CD1c-positive myeloid dendritic cell (primary cell): ENCODE measurements around the gene NXPH4.
A peak's percentile ranks its signal among the peaks of the same experiment; 100 is the strongest.

Experiments used
- DNase-seq: peaks from one replicate; pipeline ENCODE4 v3.0.0-alpha.2; 2016; ENCODE audit errors: extremely low spot score

NXPH4 gene

DNA sequence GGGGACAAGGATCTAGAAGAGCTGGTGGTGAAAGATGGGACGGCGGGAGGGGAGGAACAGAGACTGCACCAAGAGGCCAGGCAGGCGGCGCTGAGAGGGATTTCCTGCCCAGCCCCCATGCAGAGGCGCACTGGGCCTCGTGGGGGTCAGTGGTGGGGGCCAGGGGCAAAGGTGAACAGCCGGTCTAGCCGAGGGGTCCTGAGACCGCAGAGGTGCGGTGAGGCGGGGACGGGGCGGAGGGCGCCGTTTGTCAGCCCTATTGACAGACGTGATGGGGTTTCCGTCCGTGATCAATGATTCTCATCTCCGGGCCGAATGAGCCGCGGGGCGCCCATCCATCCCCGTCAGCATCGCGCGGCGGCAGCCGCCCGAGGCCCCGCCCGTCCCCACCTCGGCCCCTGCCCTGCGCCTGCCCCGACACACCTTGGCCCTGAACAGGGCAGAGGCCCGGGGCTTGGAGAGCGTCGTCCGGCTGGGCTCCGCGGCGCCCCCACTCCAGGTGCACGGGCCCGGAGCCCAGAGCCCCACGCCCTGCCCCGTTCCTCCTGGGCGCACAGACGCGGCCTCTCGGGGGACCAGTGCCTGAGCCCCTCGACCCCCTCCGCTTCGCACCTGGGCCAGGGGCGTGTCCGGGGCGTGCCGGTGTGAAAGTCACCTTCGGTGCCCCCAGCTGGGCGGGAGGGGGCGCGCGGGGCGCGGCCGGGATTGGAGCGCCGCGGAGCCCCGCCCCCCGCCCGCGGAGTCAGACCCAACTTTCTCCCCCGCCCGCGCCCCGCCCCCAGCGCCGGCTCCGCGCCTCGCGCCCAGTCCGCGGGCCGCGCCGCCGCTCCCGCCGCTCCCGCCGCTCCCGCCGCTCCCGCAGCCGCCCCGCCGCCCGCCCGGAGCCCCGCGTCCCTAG, at the start of gene NXPH4:
TSS of gene NXPH4 (plus strand) at position 781 of the 898 bp plus-strand sequence. CDS start 176 bp downstream, outside the sequence.
- no peak for DNase-seq

DNA sequence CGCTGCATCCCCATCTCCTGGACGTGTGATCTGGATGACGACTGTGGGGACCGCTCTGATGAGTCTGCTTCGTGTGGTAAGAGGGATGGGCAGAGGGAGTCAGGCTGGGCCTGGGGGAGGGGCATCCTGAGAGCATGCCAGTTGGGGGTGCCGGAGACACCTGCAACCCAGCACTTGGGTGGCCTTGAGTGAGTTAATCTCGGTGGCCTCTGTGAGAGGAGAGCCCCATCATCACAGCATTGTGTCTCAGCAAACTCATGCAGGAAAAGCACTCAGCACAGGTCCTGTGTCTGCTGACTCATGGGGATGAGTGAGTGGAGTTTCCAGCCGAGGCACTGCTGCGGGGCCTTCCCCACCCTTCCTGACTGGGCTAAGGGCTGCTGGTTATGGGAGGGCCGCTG, 49.6 kb upstream of the NXPH4 start:
- no peak for DNase-seq

DNA sequence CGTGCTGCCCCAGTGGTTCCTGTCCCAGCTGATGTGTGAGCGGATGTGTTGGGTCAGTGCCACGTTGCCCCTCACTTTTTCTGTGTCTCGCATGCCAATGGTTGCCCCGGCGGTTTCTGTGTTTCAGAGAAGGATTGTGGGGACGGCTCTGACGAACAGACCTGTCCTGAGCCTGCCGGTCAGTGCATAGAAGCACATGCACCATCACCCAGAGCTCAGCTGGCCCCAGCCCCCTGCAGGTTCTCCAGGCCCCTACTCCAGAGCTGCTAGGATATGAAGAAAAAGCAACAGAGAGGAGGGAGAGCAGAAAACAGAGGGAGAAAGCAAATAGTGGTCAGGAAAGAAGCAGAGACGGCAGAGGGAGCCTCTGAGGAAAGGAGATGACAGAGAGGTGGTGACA, 48.5 kb upstream of the NXPH4 start:
- no peak for DNase-seq

DNA sequence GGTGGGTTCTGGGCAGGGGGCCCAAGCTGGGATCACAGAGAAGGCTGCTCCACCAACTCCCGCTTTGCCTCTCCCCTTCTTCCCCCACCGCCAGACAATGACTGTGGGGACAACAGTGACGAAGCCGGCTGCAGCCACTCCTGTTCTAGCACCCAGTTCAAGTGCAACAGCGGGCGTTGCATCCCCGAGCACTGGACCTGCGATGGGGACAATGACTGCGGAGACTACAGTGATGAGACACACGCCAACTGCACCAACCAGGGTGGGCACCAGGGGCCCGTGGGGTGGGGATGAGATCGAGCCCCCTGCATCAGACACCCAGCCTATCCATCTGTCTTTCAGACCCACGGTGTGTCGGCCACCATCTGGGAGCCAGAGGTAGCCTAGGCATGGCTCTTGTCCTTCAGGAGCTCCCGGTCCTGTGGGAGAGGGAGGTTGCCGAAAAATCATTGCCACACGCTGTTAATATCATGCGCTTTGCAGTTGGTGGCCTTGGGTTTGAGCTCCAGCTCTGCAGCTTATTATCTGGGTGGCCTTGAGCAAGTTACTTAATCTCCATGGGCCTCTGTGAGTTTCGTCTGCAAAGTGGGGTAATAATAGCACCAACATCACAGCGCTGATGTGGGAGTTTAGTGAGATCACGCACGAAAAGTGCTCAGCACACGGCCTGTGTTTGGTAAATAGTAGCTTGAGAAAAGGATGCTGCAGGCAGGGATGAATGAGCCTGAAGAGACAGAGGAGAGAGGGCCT, 47.4 kb upstream of the NXPH4 start:
- no peak for DNase-seq

DNA sequence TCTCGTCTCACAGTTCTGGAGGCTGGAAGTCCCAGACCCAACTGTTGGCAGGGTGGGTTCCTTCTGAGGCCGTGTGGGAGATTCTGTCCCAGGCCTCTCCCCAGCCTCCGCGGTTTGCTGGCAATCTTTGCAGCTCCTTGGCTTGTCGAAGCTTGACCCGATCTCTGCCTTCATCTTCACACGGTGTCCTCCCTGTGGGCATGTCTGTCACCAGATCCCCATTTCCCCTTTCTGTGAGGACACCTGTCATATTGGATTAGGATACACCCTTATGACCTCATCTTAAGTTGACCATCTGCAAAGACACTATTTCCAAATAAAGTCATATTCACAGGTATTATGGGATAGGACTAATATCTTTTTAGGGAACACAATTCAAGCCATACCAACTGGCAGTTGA, 46.6 kb upstream of the NXPH4 start:
- no peak for DNase-seq

DNA sequence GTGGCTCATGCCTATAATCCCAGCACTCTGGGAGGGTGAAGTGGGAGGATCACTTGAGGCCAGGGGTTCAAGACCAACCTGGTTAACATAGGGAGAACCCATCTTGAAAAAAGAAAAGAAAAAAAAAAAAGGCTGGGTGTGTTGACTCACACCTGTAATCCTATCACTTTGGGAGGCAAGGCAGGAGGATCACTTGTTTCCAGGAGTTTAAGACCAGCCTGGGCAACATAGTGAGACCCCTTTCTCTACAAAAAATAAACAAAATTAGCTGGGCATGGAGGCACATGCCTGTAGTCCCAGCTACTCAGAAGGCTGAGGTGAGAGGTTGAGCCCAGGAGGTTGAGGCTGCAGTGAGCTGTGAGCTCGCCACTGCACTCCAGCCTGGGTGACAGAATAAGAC, 46.2 kb upstream of the NXPH4 start:
- DNase-seq, result no peak

DNA sequence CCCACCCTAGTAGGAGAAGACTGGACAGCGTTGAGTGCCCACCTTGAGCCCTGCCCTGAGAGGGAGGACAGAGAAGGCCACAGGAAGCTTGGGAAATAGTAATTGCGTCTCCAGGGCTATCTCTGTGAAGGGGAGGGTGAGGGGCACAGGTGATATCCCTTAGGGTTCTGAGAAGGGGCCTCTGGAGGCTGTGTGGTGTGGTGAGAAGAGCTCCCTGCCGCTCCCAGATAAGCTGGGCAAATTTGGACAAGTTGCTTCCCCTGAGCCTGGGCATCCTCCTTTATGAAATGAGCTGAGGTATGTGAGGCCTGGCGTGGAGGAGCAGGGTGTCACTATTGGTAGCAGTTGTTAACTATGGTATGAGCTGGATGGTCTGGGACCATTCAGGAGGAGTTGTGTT, 45.7 kb upstream of the NXPH4 start:
- DNase-seq, result no peak

DNA sequence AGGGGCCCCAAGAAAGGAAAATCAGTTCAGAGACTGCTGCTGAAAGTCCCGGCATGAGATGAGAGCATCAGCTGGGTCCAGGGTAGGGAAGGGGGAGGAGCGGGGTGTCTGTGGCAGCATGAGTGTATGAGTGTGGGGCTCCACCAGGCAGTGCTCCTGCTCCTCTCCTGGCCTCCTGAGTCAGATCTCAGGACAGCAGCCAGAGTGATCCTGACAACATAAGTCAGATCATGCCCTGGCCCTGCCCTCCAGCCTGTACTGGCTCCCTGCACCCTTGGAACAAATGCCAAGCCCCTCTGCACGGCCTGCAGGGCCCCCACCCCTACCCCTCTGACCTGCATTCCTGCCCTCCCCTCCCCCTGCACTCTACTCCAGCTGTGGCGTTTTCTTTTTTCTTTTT, 44.9 kb upstream of the NXPH4 start:
- no peak for DNase-seq

DNA sequence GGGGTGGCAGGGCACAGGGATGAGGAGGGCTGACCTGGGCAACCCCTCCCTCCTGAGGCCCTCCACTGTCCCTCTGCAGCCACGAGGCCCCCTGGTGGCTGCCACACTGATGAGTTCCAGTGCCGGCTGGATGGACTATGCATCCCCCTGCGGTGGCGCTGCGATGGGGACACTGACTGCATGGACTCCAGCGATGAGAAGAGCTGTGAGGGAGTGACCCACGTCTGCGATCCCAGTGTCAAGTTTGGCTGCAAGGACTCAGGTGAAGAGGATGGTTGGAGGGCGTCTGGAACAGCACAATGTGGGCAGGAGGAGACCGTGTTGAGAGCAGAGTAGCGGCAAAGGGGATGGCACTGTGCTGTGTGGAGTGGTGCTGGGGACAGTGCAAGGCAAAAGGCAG, 43.5 kb upstream of the NXPH4 start:
- peak; percentile 23 for DNase-seq

DNA sequence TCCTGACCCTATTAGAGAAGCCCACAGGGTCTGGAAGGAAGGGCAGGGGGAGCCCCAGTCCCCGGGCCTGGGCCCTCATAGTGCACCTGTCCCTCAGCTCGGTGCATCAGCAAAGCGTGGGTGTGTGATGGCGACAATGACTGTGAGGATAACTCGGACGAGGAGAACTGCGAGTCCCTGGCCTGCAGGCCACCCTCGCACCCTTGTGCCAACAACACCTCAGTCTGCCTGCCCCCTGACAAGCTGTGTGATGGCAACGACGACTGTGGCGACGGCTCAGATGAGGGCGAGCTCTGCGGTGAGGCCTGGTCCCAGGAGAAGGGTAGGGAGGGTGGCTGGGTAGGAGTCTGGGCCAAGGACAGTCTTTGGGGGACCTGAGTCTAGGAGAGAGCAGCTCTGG, 42.9 kb upstream of the NXPH4 start:
- DNase-seq, result no peak

DNA sequence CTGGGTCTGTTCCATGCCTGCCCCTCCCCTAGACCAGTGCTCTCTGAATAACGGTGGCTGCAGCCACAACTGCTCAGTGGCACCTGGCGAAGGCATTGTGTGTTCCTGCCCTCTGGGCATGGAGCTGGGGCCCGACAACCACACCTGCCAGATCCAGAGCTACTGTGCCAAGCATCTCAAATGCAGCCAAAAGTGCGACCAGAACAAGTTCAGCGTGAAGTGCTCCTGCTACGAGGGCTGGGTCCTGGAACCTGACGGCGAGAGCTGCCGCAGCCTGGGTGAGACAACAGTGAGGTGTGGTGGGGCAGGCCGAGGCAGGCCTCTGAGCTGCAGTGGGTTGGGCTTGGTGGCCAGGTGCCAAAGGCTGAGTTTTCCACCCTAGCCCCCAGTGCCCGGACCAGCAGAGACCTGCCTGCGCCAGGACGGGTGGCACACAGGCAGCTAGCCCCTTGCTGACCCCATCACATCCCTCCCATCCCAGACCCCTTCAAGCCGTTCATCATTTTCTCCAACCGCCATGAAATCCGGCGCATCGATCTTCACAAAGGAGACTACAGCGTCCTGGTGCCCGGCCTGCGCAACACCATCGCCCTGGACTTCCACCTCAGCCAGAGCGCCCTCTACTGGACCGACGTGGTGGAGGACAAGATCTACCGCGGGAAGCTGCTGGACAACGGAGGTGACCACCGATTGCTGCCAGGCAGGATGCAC, 41.0 kb upstream of the NXPH4 start:
- peak; percentile 76 for DNase-seq

DNA sequence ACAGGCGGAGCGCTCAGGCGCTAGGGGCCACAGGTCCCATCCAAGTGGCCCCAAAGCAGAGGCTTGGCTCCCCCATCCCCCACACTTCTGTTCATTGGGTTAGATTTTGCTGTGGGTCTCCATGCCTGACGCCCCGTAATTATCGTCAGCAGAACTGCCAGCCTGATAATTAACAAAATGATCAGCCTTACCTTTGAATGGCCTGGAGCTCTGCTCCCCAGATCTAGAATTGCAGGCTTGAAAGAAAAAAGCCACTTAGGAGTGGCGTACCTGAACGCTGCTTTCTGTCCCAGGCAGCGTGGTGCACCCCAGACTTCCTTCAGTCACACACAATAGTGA, 40.5 kb upstream of the NXPH4 start:
- DNase-seq, result no peak

DNA sequence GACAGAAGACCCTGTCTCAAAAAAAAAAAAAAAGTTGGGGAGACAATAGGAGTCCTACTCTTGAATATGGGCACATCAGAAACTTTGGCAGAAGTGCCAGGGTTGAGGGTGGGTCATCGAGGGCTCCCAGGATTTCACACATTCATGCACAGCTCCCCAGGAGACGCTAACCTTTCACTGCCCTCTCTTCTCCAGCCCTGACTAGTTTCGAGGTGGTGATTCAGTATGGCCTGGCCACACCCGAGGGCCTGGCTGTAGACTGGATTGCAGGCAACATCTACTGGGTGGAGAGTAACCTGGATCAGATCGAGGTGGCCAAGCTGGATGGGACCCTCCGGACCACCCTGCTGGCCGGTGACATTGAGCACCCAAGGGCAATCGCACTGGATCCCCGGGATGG, 39.7 kb upstream of the NXPH4 start:
- DNase-seq, result no peak

DNA sequence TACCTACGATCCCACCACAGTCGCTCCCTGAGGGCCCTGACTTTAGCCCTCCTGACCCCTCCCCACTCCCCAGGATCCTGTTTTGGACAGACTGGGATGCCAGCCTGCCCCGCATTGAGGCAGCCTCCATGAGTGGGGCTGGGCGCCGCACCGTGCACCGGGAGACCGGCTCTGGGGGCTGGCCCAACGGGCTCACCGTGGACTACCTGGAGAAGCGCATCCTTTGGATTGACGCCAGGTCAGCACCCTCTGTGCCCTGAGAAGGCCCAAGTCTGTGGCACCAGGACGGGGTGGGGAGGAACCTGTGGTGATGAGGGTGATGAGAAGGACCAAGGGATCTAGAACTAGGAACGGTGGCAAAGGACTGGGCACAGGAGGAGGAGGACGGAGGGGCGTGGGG, 39.2 kb upstream of the NXPH4 start:
- no peak for DNase-seq

DNA sequence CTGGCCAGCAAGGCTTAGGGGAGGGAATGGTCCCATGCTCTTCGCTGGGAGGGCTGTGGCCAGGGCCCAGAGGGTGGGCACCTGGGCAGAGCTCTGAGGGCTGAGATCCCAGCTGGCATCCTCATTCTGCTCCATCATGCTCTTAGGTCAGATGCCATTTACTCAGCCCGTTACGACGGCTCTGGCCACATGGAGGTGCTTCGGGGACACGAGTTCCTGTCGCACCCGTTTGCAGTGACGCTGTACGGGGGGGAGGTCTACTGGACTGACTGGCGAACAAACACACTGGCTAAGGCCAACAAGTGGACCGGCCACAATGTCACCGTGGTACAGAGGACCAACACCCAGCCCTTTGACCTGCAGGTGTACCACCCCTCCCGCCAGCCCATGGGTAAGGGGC, 38.4 kb upstream of the NXPH4 start:
- no peak for DNase-seq

DNA sequence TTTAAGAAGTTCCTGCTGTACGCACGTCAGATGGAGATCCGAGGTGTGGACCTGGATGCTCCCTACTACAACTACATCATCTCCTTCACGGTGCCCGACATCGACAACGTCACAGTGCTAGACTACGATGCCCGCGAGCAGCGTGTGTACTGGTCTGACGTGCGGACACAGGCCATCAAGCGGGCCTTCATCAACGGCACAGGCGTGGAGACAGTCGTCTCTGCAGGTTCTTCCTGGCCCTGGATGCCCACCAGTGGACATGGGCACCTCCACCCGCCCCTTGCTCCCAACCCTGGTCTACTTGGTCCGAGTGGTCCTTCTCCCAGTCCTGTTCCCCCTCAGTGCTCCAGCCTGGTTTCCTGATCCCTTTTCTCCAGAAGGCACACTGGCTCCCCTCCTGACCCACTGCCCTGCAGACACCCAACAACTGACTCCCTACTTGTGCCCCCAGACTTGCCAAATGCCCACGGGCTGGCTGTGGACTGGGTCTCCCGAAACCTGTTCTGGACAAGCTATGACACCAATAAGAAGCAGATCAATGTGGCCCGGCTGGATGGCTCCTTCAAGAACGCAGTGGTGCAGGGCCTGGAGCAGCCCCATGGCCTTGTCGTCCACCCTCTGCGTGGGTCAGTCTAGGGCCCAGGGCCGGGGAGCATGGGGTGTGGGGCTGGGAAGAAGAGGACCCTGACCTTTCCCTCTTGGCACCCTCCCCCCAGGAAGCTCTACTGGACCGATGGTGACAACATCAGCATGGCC, 37.1 kb upstream of the NXPH4 start:
- no peak for DNase-seq

DNA sequence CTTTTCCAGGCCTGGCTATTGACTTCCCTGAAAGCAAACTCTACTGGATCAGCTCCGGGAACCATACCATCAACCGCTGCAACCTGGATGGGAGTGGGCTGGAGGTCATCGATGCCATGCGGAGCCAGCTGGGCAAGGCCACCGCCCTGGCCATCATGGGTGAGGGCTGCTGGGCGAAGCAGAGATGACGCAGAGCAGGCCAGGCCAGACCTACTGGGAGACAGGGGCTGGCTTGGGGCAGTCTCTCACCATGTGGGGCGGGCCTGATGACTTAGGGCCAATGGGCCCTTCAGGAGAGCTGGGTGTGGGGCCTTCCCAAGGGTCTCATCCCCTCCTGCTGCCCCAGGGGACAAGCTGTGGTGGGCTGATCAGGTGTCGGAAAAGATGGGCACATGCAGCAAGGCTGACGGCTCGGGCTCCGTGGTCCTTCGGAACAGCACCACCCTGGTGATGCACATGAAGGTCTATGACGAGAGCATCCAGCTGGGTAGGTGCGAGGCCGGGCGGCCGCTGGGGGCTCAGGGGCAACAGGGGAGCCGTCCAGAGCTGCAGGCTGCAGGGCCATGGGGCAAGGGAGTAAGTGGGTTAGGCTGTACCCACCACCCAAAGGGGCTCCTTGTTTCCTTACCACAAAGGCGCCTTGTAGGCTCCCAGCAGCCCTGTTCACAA, 36.1 kb upstream of the NXPH4 start:
- no peak for DNase-seq

DNA sequence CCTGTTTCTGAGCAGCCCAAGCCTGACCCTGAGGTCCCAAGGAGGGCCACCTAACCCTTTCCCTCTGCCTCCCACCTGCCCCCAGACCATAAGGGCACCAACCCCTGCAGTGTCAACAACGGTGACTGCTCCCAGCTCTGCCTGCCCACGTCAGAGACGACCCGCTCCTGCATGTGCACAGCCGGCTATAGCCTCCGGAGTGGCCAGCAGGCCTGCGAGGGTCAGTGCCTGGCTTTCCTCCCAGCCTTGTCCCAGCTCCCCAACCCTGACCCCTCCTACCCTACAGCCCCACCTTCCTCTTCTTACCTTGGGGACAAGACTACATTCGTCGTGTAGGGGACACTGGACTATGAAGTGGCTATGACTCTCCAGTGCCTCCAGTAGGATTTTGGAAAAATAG, 35.5 kb upstream of the NXPH4 start:
- no peak for DNase-seq

DNA sequence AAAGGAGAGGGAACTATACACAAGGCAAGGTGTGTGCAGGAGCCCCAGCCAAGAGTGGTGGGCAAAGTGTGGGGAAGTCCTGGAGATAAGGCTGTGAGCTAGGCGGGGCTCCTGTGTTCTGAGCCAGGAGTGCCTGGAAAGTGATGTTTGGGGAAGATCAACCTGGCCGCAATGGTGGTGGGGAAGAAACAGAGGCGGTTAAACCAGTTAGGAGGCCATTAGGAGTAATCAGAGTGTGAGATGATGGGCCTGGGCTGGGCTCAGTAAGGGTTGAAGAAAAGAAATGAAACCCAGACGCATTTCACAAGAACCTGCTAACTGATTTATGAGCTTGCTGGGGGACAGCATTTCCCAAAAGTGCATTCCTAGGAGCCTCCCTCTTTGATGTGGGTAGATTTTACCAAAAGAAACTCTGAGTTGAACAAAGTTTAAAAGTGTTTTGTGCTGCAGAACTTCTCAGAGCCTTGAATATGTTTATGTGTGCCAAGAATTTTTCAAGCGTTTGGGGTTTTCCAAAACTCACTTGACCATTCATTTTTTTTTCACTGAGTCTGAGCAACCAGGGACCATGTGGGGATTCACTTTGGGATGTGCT, 34.9 kb upstream of the NXPH4 start:
- DNase-seq, result no peak

DNA sequence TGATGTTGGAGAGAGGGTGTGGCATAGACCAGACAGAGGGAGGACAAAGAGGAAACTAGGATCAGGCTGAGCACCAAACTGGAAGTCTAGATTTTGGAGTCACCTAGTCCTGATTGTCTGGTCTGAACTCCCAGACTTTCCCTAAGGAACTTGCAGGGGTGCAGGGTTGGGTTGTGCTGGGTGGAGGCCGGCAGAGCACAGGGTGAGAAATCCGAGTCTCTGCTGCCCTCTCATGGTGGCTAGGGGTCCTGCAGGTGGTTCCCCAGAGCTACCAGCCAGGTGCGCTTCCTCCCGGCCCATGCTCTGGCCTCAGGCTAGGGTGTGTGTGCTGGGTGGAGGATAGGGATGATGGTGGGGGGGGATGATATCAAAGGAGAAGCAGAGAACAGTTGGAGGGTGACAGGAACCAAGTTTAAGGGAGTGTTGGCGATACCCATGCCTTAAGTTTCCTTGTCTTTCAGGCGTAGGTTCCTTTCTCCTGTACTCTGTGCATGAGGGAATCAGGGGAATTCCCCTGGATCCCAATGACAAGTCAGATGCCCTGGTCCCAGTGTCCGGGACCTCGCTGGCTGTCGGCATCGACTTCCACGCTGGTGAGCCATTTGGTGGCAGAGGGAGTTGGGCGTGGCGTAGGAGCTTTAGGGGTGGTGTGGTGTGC, 33.5 kb upstream of the NXPH4 start:
- peak; percentile 79 for DNase-seq
